IPS-18a (cell line): Measurements from ENCODE around the gene KRTAP5-1.

ENCODE experiments used
- H3K27ac ChIP-seq: one replicate; pipeline ENCODE4 v1.5.1; 2013; ENCODE audit warnings: low read length
- H3K27me3 ChIP-seq: one replicate; pipeline ENCODE4 v1.6.1; 2013; ENCODE audit warnings: mild to moderate bottlenecking, low read length; ENCODE audit not compliant: control insufficient read depth, insufficient read depth
- H3K36me3 ChIP-seq: one replicate; pipeline ENCODE4 v1.6.1; 2013; ENCODE audit warnings: low read depth, low read length; ENCODE audit not compliant: control insufficient read depth
- H3K4me1 ChIP-seq: one replicate; pipeline ENCODE4 v1.6.1; 2013; ENCODE audit warnings: low read depth, low read length; ENCODE audit not compliant: control insufficient read depth
- H3K4me3 ChIP-seq: one replicate; pipeline ENCODE4 v1.5.1; 2013; ENCODE audit warnings: low read length
- H3K9ac ChIP-seq: one replicate; pipeline ENCODE4 v1.6.1; 2013; ENCODE audit warnings: mild to moderate bottlenecking, low read length, moderate library complexity
- H3K9me3 ChIP-seq: one replicate; pipeline ENCODE4 v1.6.1; 2013; ENCODE audit warnings: low read depth, low read length; ENCODE audit not compliant: control insufficient read depth

KRTAP5-1 gene

GRCh38 chr11:1570001-1570453 is 15.1 kb downstream of the KRTAP5-1 start:
- peaks cover 59% of the 10 kb centered on the region for H3K27me3 ChIP-seq
- H3K9ac ChIP-seq: no peak overlapping the region
- H3K9me3 ChIP-seq: no peaks in the 10 kb centered on the region
- no peaks in the 10 kb centered on the region for H3K36me3 ChIP-seq
- H3K4me1 ChIP-seq: peaks cover 15% of the 10 kb centered on the region
- H3K27ac ChIP-seq: no peak overlapping the region
- H3K4me3 ChIP-seq: no peak overlapping the region

- Histone ChIP-seq H3K27ac (no peak overlapping the region), H3K9me3 (no peaks in the 10 kb centered on the region), H3K27me3 (peaks cover 52% of the 10 kb centered on the region), H3K4me3 (no peak overlapping the region), H3K4me1 (peaks cover 21% of the 10 kb centered on the region), H3K9ac (no peak overlapping the region), H3K36me3 (no peaks in the 10 kb centered on the region)
Observed at GRCh38 chr11:1569251-1569780, 15.8 kb downstream of the KRTAP5-1 start.

- Histone ChIP-seq H3K36me3 (no peaks in the 10 kb centered on the region), H3K9ac (no peak overlapping the region), H3K4me1 (peaks cover 24% of the 10 kb centered on the region), H3K4me3 (no peak overlapping the region), H3K9me3 (no peaks in the 10 kb centered on the region), H3K27me3 (peaks cover 44% of the 10 kb centered on the region), H3K27ac (no peak overlapping the region)
Observed at GRCh38 chr11:1568441-1568911, 16.6 kb downstream of the KRTAP5-1 start.

- Histone ChIP-seq H3K27ac (no peak overlapping the region), H3K36me3 (no peaks in the 10 kb centered on the region), H3K9me3 (no peaks in the 10 kb centered on the region), H3K4me3 (no peak overlapping the region), H3K27me3 (peaks cover 36% of the 10 kb centered on the region), H3K4me1 (peaks cover 24% of the 10 kb centered on the region), H3K9ac (no peak overlapping the region)
Observed at GRCh38 chr11:1567721-1568100, 17.4 kb downstream of the KRTAP5-1 start.

- H3K4me3 ChIP-seq: no peak overlapping the region
Observed at GRCh38 chr11:1567052-1567720, 17.9 kb downstream of the KRTAP5-1 start.

GRCh38 chr11:1566381-1567051 is 18.6 kb downstream of the KRTAP5-1 start:
- Histone ChIP-seq H3K9me3 (no peaks in the 10 kb centered on the region), H3K4me3 (no peak overlapping the region), H3K36me3 (no peaks in the 10 kb centered on the region), H3K4me1 (peaks cover 24% of the 10 kb centered on the region), H3K27me3 (peaks cover 31% of the 10 kb centered on the region), H3K9ac (no peak overlapping the region), H3K27ac (no peak overlapping the region)

More at GRCh38 chr11:1567052-1567720, 17.9 kb downstream of the KRTAP5-1 start:
- Histone ChIP-seq H3K9ac (no peak overlapping the region), H3K27ac (no peak overlapping the region), H3K27me3 (peaks cover 31% of the 10 kb centered on the region), H3K4me1 (peaks cover 24% of the 10 kb centered on the region), H3K36me3 (no peaks in the 10 kb centered on the region), H3K9me3 (no peaks in the 10 kb centered on the region)

- no peak overlapping the region for H3K9ac ChIP-seq
- H3K4me1 ChIP-seq: peaks cover 24% of the 10 kb centered on the region
- H3K4me3 ChIP-seq: no peak overlapping the region
- no peaks in the 10 kb centered on the region for H3K9me3 ChIP-seq
- H3K36me3 ChIP-seq: no peaks in the 10 kb centered on the region
- H3K27me3 ChIP-seq: peaks cover 25% of the 10 kb centered on the region
- no peak overlapping the region for H3K27ac ChIP-seq
Observed at GRCh38 chr11:1565904-1566247, 19.2 kb downstream of the KRTAP5-1 start.

- peaks cover 24% of the 10 kb centered on the region for H3K4me1 ChIP-seq
- no peak overlapping the region for H3K9ac ChIP-seq
- no peak overlapping the region for H3K4me3 ChIP-seq
- no peaks in the 10 kb centered on the region for H3K9me3 ChIP-seq
- peaks cover 20% of the 10 kb centered on the region for H3K27me3 ChIP-seq
- no peaks in the 10 kb centered on the region for H3K36me3 ChIP-seq
- no peak overlapping the region for H3K27ac ChIP-seq
Observed at GRCh38 chr11:1565173-1565903, 19.7 kb downstream of the KRTAP5-1 start.

- Histone ChIP-seq H3K9me3 (no peaks in the 10 kb centered on the region), H3K4me3 (no peak overlapping the region), H3K9ac (no peak overlapping the region), H3K4me1 (peaks cover 24% of the 10 kb centered on the region), H3K36me3 (no peaks in the 10 kb centered on the region), H3K27ac (no peak overlapping the region), H3K27me3 (peaks cover 13% of the 10 kb centered on the region)
Observed at GRCh38 chr11:1564535-1565172, 20.4 kb downstream of the KRTAP5-1 start.

- Histone ChIP-seq H3K4me1 (peaks cover 31% of the 10 kb centered on the region), H3K9ac (no peak overlapping the region), H3K9me3 (no peaks in the 10 kb centered on the region), H3K4me3 (no peak overlapping the region), H3K27ac (no peak overlapping the region), H3K27me3 (peaks cover 13% of the 10 kb centered on the region), H3K36me3 (no peaks in the 10 kb centered on the region)
Observed at GRCh38 chr11:1563697-1564534, 21.2 kb downstream of the KRTAP5-1 start.
